Calu3 (cell line): Measurements from ENCODE around the gene COMT. TPM values are rescaled to one million over a fixed set of nuclear protein-coding genes. Genes with fewer than 3 reads are reported as not detected.

Experiments used
- BruUV-seq: library from RNA; stranded (reverse); fragments of 400-500 nt; replicated peaks from 2 replicates; lab custom pipeline; 2021; lab: Mats Ljungman, UMichigan
- CTCF ChIA-PET: fragments of 300-600 bp; sonication (Branson Sonifier 250); formaldehyde crosslinking; loops from one replicate; lab custom pipeline; 2022; ENCODE audit warnings: antibody characterized with exemption; lab: Charles Lee
- DNase-seq: peaks from one replicate; pipeline ENCODE4 v3.0.0; 2022
- H3K27ac Mint-ChIP-seq: one replicate; pipeline ENCODE4 v1.8.0; 2022; ENCODE audit warnings: mixed read lengths; ENCODE audit not compliant: unreplicated experiment
- H3K27me3 Mint-ChIP-seq: one replicate; pipeline ENCODE4 v1.8.0; 2022; ENCODE audit warnings: mixed read lengths; ENCODE audit not compliant: unreplicated experiment
- H3K36me3 Mint-ChIP-seq: one replicate; pipeline ENCODE4 v1.8.0; 2022; ENCODE audit warnings: mild to moderate bottlenecking, moderate library complexity, mixed read lengths; ENCODE audit not compliant: insufficient read depth, unreplicated experiment
- H3K4me1 Mint-ChIP-seq: one replicate; pipeline ENCODE4 v1.8.0; 2022; ENCODE audit warnings: mild to moderate bottlenecking, low read depth, mixed read lengths; ENCODE audit not compliant: unreplicated experiment
- H3K4me3 Mint-ChIP-seq: one replicate; pipeline ENCODE4 v1.8.0; 2022; ENCODE audit warnings: mild to moderate bottlenecking, low read depth, moderate library complexity, mixed read lengths; ENCODE audit not compliant: unreplicated experiment
- H3K9me3 Mint-ChIP-seq: one replicate; pipeline ENCODE4 v1.8.0; 2022; ENCODE audit warnings: low read depth, mixed read lengths; ENCODE audit not compliant: unreplicated experiment
- CTCF ChIP-seq: fragments of 200-600 bp; IDR thresholded peaks from one replicate; pipeline ENCODE4 v1.8.0; 2022; ENCODE audit warnings: antibody characterized with exemption; ENCODE audit not compliant: unreplicated experiment
- intact Hi-C: fragments of 100-400 bp; cut with micrococcal nuclease; formaldehyde crosslinking; loops from one replicate; pipeline ENCODE4 v1.10.0; 2022; ENCODE audit not compliant: unreplicated experiment
- total RNA-seq: library from RNA; stranded (reverse); gene quantifications from 2 replicates; pipeline ENCODE4 v1.2.3, GENCODE V29; 2022

COMT gene
- total RNA-seq, 1 experiment from 2014 or later: 170 TPM

GRCh38 chr22:19995611-19996339, 54.2 kb downstream of the COMT start:
- H3K36me3 Mint-ChIP-seq: no peaks in the 10 kb centered on the region
- no peak overlapping the region for H3K27ac Mint-ChIP-seq
- TF ChIP-seq CTCF: no peak
- no TSS peak for BruUV-seq
- no peak for DNase-seq
- H3K4me3 Mint-ChIP-seq: no peak overlapping the region
- no peaks in the 10 kb centered on the region for H3K9me3 Mint-ChIP-seq
- H3K27me3 Mint-ChIP-seq: no peaks in the 10 kb centered on the region
- H3K4me1 Mint-ChIP-seq: no peaks in the 10 kb centered on the region
- CTCF ChIA-PET: interaction anchor here (0.6 kb wide), 1 partner anchor 1014 kb away, joined by 3 read pairs; no protein-coding TSS in a partner anchor
- intact Hi-C loops: no loop called here

- Mint-ChIP-seq H3K36me3 (no peaks in the 10 kb centered on the region), H3K4me1 (no peaks in the 10 kb centered on the region), H3K4me3 (no peak overlapping the region), H3K27ac (no peak overlapping the region), H3K9me3 (no peaks in the 10 kb centered on the region), H3K27me3 (no peaks in the 10 kb centered on the region)
- no peak for DNase-seq
- intact Hi-C loops: no loop called here
- CTCF ChIA-PET: no interaction called here
- no peak for TF ChIP-seq CTCF
- no TSS peak for BruUV-seq
Observed at GRCh38 chr22:19996694-19997384, 55.3 kb downstream of the COMT start.

GRCh38 chr22:19997561-19998231, 56.1 kb downstream of the COMT start:
- CTCF ChIA-PET: no interaction called here
- H3K27ac Mint-ChIP-seq: no peak overlapping the region
- no peaks in the 10 kb centered on the region for H3K27me3 Mint-ChIP-seq
- no peaks in the 10 kb centered on the region for H3K4me1 Mint-ChIP-seq
- intact Hi-C loops: no loop called here
- no peak for TF ChIP-seq CTCF
- H3K4me3 Mint-ChIP-seq: no peak overlapping the region
- no peaks in the 10 kb centered on the region for H3K36me3 Mint-ChIP-seq
- BruUV-seq: no TSS peak
- no peaks in the 10 kb centered on the region for H3K9me3 Mint-ChIP-seq
- DNase-seq: no peak

- H3K9me3 Mint-ChIP-seq: peaks cover 4% of the 10 kb centered on the region
- no TSS peak for BruUV-seq
- DNase-seq: no peak
- no peaks in the 10 kb centered on the region for H3K36me3 Mint-ChIP-seq
- H3K27me3 Mint-ChIP-seq: no peaks in the 10 kb centered on the region
- CTCF ChIA-PET: interaction anchor here (0.7 kb wide), 1 partner anchor 8 kb away, joined by 8 read pairs; no protein-coding TSS in a partner anchor
- H3K27ac Mint-ChIP-seq: no peak overlapping the region
- intact Hi-C loops: no loop called here
- no peak overlapping the region for H3K4me3 Mint-ChIP-seq
- H3K4me1 Mint-ChIP-seq: no peaks in the 10 kb centered on the region
- no peak for TF ChIP-seq CTCF
Observed at GRCh38 chr22:19998232-19998951, 56.8 kb downstream of the COMT start.
